Measurements from ENCODE around the gene GBX1.

- no peak for TF ChIP-seq USF2 (CRISPR knock-in tag; IDR thresholded peaks at IDR 0.05)
- no peak for TF ChIP-seq STAT6 (CRISPR knock-in tag; conservative IDR thresholded peaks at IDR 0.05; ENCODE audit: low read depth)
- TF ChIP-seq CTCF (IDR thresholded peaks at IDR 0.05): no peak
Measured at GRCh38 chr7:151201344-151201743, 33.9 kb upstream of the GBX1 start.
